ENCODE measurements around the gene SLC29A3. TPM values are rescaled to one million over a fixed set of nuclear protein-coding genes. Genes with fewer than 3 reads are reported as not detected.
"Not testable (repeated sequence)": the region's sequence is repeated elsewhere in the genome, so short reads cannot be mapped to it uniquely, and the experiment has no call there.

Gene SLC29A3
- 1 to 10 TPM; 4.3 TPM for total RNA-seq

DNA sequence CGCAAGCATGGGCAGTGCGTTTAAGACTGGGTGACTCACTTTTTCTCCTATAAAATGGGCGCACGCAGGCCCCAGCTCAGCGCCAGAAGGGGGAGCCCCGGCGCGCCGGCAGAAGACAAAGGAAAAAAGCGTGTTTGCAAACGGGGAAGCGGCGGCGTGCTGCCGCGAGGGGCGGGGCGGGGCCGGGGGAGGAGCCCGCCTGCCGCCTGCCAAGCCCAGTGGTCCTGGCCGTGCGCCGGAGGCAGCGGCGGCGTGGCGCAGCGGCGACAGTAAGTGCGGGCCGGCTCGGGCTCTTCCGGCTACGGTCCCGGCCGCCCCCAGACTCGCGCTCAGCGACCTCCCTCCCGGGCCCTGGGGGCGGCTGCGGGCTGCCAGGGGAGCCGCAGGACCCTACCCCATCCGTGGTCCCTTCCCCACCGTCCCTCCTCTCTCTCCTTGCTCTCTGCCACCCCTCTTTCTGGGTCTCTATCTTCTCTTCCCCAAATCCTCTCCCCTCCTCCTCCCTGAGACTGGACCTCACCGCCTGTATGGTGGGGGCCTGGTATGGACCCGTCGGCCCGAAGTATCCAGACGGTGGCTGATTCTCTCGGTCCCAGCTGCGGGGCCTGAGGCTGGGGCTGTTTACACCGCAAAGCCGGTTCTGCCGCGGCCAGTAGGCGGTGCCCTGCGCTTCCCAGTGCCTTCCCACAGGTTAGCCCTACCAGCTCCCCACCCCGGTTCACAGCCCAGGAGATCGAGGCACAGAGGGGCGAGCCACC lies at the start of gene SLC29A3:
Gene SLC29A3 (plus strand): TSS at position 218 of the 758 bp plus-strand sequence. CDS start 51 bp downstream, at position 269.
- Mint-ChIP-seq H3K9me3 (no peaks in the 10 kb centered on the region), H3K4me1 (peaks cover 47% of the 10 kb centered on the region), H3K27me3 (no peaks in the 10 kb centered on the region), H3K36me3 (peaks cover 10% of the 10 kb centered on the region), H3K4me3 (peak within 1 kb of the TSS; percentile 97), H3K27ac (peak within 1 kb of the TSS; percentile 82)
- peak; percentile 89 for DNase-seq

GRCh38 chr10:71269301-71270288 lies 49.5 kb upstream of the SLC29A3 start:
- Mint-ChIP-seq H3K36me3 (no peaks in the 10 kb centered on the region), H3K4me3 (no peak overlapping the region), H3K9me3 (no peaks in the 10 kb centered on the region), H3K27ac (no peak overlapping the region), H3K27me3 (no peaks in the 10 kb centered on the region), H3K4me1 (no peaks in the 10 kb centered on the region)
- DNase-seq, result no peak

DNA sequence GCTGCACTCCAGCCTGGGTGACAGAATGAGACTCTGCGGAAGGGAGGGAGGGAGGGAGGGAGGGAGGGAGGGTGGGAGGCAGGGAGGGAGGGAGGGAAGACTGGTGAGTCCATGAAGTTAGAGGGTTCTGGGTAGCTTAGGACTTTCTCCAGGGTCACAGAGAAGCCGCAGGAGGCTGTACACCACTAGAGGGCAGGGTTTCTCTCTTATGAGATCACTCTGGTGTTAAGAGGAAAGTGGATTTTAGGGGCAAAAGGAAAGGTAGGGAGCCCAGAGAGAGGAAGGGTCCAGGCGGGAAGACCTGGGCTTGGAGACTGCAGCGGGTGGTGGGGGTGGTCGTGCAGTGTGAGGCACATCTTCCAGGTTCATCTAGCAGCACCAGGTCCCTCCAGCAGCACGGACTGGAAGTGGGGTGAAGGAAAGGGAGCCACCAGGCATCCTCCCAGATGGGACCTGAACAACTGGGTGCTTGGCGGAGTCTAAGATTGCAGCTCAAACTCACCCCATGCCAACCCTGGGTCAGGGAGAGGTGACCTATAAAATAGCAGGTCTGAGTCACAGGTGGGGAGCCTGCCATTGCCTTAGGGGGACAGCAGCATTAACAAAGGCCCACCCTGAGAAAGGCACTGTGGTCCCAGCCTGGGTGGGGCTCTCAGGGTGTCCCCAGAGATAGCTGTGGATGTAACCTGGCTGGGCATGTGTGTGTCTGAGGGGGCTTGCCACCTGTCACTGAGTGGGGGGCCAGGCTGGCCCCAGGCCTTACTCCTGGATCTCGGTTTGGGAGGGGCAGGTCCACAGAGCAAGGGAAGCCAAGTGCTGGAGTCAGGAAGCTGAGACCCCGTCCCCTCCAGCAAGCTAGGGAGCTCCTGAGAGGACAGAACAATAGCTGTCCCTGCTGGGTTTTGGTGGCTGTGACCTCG lies 48.5 kb upstream of the SLC29A3 start:
- H3K4me3 Mint-ChIP-seq, result no peak overlapping the region
- H3K27me3 Mint-ChIP-seq, result no peaks in the 10 kb centered on the region
- H3K27ac Mint-ChIP-seq, result no peak overlapping the region
- no peaks in the 10 kb centered on the region for H3K4me1 Mint-ChIP-seq
- H3K36me3 Mint-ChIP-seq, result no peaks in the 10 kb centered on the region
- peak; percentile 18 for DNase-seq
- H3K9me3 Mint-ChIP-seq, result no peaks in the 10 kb centered on the region

- H3K27me3 Mint-ChIP-seq, result no peaks in the 10 kb centered on the region
- H3K9me3 Mint-ChIP-seq, result no peaks in the 10 kb centered on the region
- H3K4me1 Mint-ChIP-seq, result no peaks in the 10 kb centered on the region
- no peak overlapping the region for H3K4me3 Mint-ChIP-seq
- no peak overlapping the region for H3K27ac Mint-ChIP-seq
- H3K36me3 Mint-ChIP-seq, result no peaks in the 10 kb centered on the region
- DNase-seq, result no peak
Observed at GRCh38 chr10:71271662-71272055, 47.4 kb upstream of the SLC29A3 start.

- Mint-ChIP-seq H3K4me3 (no peak overlapping the region), H3K9me3 (no peaks in the 10 kb centered on the region), H3K27me3 (no peaks in the 10 kb centered on the region), H3K4me1 (no peaks in the 10 kb centered on the region), H3K27ac (no peak overlapping the region), H3K36me3 (no peaks in the 10 kb centered on the region)
- DNase-seq, result no peak
Observed at GRCh38 chr10:71272056-71272771, 46.8 kb upstream of the SLC29A3 start.

- H3K9me3 Mint-ChIP-seq, H3K4me1 Mint-ChIP-seq, H3K27me3 Mint-ChIP-seq, H3K4me3 Mint-ChIP-seq, H3K36me3 Mint-ChIP-seq, DNase-seq, H3K27ac Mint-ChIP-seq: not testable (repeated sequence)
Observed at GRCh38 chr10:71272974-71273373, 46.1 kb upstream of the SLC29A3 start.

- H3K4me1 Mint-ChIP-seq, result no peaks in the 10 kb centered on the region
- DNase-seq, result no peak
- no peaks in the 10 kb centered on the region for H3K27me3 Mint-ChIP-seq
- H3K9me3 Mint-ChIP-seq, result no peaks in the 10 kb centered on the region
- H3K4me3 Mint-ChIP-seq, result no peak overlapping the region
- no peaks in the 10 kb centered on the region for H3K36me3 Mint-ChIP-seq
- no peak overlapping the region for H3K27ac Mint-ChIP-seq
Observed at GRCh38 chr10:71273506-71273905, 45.6 kb upstream of the SLC29A3 start.

GRCh38 chr10:71274901-71275796 lies 43.9 kb upstream of the SLC29A3 start:
- Mint-ChIP-seq H3K27ac (no peak overlapping the region), H3K4me3 (no peak overlapping the region), H3K36me3 (no peaks in the 10 kb centered on the region), H3K9me3 (no peaks in the 10 kb centered on the region), H3K27me3 (no peaks in the 10 kb centered on the region), H3K4me1 (no peaks in the 10 kb centered on the region)
- no peak for DNase-seq

GRCh38 chr10:71276873-71277272 lies 42.2 kb upstream of the SLC29A3 start:
- Mint-ChIP-seq H3K27me3 (no peaks in the 10 kb centered on the region), H3K27ac (no peak overlapping the region), H3K36me3 (no peaks in the 10 kb centered on the region), H3K4me3 (no peak overlapping the region), H3K9me3 (no peaks in the 10 kb centered on the region), H3K4me1 (no peaks in the 10 kb centered on the region)
- no peak for DNase-seq

GRCh38 chr10:71277914-71278665 lies 41.0 kb upstream of the SLC29A3 start:
- DNase-seq, result no peak
- Mint-ChIP-seq H3K27me3 (no peaks in the 10 kb centered on the region), H3K27ac (no peak overlapping the region), H3K4me3 (no peak overlapping the region), H3K36me3 (no peaks in the 10 kb centered on the region), H3K4me1 (no peaks in the 10 kb centered on the region), H3K9me3 (no peaks in the 10 kb centered on the region)

GRCh38 chr10:71278691-71279588 lies 40.1 kb upstream of the SLC29A3 start:
- no peak for DNase-seq

GRCh38 chr10:71279590-71280170 lies 39.4 kb upstream of the SLC29A3 start:
- Mint-ChIP-seq H3K27me3 (no peaks in the 10 kb centered on the region), H3K4me3 (no peak overlapping the region), H3K4me1 (no peaks in the 10 kb centered on the region), H3K36me3 (no peaks in the 10 kb centered on the region), H3K9me3 (no peaks in the 10 kb centered on the region), H3K27ac (no peak overlapping the region)
- no peak for DNase-seq

More at GRCh38 chr10:71278691-71279588, 40.1 kb upstream of the SLC29A3 start:
- Mint-ChIP-seq H3K9me3 (no peaks in the 10 kb centered on the region), H3K27ac (no peak overlapping the region), H3K4me3 (no peak overlapping the region), H3K36me3 (no peaks in the 10 kb centered on the region), H3K27me3 (no peaks in the 10 kb centered on the region), H3K4me1 (no peaks in the 10 kb centered on the region)
